Stimulated activated CD4-positive, alpha-beta T cell treated with anti-CD3 and anti-CD28 coated beads, Interleukin-2, amount 100 ng/mL, for 4 hours (primary cell): ENCODE measurements around the gene GRID1.

ENCODE experiments used
- DNase-seq: peaks from one replicate; pipeline ENCODE4 v3.0.0-alpha.2; 2020; ENCODE audit warnings: low read depth

Gene GRID1

GRCh38 chr10:86336341-86336740, 30.3 kb downstream of the GRID1 start:
- no peak for DNase-seq

DNA sequence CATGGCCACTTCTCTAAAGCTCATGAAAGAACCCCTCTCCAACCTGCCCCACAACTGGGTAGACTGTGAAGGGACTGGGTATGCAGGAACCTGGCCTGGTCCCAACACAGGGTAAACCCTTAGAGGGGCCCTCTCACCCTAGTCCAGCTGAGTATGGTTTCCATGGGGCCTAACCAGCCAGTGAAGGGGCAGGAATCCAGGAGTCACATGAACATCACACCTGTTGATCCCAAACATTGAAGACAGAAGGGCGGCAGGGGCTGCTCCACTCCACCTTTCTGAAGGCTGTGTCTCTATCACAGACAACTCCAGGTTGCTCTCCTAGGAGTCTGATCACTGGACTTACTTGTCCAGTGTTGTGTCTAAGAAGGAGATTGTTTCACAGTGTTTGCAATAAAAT, 30.8 kb downstream of the GRID1 start:
- DNase-seq: no peak

GRCh38 chr10:86335257-86335656, 31.3 kb downstream of the GRID1 start:
- no peak for DNase-seq

- DNase-seq: no peak
Measured at GRCh38 chr10:86334488-86335085, 32.0 kb downstream of the GRID1 start.

GRCh38 chr10:86333826-86334487, 32.6 kb downstream of the GRID1 start:
- DNase-seq: no peak

- no peak for DNase-seq
Measured at GRCh38 chr10:86331861-86332260, 34.7 kb downstream of the GRID1 start.

GRCh38 chr10:86330778-86331763, 35.5 kb downstream of the GRID1 start:
- no peak for DNase-seq

DNA sequence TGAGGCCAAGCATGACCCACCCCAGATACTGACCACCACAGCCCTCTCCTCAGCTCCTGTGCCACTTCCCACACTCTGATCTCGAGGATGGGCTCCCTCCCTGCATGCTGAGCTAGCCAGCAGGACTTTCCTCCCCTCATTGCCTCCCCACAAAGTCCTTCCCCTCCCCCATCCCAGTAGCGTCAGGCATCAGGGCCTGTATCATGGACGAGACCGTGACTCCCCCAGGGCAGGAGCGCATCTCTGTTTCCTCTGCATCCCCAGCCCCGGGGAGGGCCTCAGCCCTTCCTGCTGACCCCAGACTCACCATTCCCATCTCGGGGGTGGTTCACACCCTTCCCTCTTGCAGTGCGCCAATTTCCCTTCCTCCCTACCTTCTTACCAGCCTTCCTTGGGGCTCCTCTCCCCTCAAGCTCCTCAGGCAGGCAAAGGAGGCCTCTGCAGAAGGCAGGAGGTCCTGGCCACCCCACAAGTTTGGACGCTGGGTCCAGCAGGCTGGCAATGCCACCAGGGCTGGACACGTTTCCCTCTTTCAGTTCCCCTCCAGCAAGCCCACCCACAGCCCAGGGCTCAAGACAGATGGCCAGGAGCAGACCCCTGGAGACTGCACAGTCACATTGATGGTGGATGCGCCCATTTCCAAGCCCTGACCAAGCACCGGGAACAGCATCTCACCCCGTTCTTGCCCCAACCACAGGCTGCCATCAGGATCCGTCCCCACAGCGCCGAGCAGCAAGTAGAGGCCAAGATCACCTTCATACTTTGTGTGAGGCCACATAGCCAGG, 36.5 kb downstream of the GRID1 start:
- DNase-seq: no peak

DNA sequence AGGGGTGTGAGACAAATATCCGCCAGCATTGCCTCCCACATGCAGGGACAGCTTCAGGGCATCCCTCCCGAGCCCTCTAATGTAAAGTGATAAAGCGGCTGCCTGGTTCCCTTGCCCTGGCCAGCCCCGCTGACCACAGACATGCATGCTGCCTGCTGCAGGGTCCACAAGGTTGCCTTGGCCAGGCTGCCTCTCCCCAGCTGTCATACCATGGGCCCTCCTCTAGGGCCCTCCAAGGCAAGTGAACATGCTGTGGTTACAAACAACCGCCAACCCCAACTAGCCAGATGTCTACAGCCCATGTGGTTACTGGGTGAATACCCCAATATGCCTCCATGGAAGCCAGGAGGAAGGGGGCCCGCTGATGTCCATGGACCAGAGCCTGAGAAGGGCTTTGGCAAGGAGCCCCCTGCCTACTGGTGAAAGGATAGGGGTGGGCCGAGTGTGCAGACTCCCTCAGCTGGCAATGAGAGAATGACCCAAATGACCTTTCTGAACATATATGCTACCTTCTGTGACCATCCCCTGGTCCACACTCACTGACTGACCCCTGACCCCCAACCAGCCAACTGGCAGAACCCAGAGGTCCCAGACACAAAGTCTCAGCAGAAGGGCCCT, 37.4 kb downstream of the GRID1 start:
- DNase-seq: no peak

DNA sequence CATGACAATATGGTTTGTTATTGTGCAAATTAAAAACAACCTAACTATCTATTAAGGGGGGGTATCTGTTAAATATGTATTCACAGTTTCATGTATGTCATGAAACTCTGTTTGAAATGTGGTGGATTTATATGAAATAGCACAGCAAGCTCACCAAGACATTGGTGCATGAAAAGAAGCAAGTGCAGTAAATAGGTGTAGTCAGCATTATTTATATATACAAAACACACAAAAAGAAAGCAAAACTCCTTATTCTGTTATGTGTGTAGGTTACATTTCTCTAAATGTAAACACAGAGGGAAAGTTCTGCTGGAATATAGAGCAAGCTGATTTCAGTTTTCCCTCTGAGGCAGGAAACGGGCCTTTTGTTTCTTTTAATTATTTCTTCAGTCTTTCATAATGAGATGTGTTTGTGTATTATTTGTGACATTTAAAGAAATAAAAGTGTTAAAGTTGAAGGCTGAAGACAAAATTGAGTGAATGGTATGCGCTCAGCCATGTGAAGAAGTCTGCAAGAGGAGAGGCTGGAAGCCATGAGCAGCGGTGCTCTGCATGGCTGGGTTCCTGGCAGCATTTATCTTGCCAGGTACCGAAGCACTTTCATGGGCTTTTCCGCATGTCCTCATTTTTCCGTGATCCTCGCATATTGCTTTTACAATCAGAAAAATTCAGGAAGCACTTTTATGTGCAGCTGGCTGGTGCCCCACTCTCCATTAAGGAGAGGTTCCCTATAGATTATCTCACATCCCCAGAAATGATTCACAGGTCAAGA, 38.5 kb downstream of the GRID1 start:
- DNase-seq: no peak

GRCh38 chr10:86325158-86325557, 41.4 kb downstream of the GRID1 start:
- DNase-seq: no peak

DNA sequence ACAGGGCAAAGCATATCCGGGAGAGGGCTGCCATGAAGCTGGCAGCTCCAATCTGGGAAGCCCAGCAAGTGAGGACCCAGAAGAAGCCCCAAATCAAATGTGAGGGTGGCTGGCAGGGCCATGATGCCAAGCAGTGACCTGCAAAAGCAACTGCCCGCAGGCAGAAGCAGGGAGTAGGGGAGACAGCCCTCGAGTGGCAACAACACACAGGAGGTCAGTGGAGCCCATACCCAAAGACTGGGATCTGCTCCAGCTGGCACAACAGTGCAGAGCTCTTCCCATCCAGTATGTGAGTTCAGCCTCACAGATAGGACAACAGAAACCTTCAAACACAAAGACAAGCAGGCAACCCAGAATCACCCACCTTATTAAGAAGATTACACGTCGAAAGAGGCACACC, 45.0 kb downstream of the GRID1 start:
- no peak for DNase-seq

GRCh38 chr10:86319676-86320075, 46.9 kb downstream of the GRID1 start:
- DNase-seq: no peak

DNA sequence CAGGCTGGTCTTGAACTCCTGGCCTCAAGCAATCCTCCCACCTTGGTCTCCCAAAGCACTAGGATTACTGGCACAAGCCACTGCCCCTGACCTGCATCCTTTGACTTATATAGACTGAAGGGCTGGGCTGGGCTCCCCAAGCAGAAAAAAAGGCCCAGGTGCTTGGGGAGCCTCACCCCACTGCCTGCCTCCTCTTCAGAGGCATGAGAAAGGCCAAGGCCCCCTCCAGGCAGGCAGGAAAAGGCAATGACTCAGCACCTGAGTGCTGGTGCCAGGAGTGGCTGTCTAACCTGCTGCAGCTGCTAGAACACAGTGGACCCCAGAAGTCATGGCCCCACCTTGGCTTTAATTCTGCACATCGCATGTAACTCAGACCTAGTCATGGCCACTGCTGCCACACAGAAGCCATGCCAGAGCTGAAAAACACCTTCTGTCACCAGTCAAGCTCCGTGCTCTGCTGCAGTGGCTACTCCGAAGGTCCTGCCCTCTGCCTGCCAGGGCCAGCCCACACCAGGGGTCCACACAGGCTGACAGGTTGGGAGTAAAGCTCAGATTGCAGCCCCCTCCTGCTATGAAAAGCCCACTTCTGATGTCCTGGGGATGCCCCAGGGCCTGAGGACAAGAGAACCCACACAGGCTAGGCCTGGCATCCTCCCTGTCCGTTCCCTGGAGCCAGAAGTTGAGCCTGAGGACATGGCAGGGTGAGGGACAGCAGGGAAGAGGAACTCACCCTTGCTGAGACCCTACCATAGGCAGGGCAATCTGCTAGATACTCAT, 48.5 kb downstream of the GRID1 start:
- no peak for DNase-seq

DNA sequence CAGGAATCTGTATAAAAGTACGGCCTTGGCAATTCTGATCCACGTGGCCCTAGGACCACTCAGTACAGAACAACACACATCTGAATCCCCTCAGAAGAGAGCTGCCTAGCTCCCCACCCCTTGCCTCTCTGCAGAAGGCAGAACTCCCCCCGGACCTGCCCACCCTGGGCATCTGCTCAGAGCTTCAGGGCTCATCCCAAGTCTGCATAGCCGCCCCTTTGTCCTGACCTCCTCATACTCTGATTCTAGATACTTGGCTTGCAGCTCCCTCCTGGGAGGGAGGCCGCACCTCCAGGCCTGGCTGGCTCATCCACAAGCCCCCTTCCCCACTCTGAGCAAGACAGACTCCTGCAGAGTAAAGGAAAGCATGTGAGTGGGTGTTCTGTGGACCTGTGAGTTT, 49.6 kb downstream of the GRID1 start:
- no peak for DNase-seq

DNA sequence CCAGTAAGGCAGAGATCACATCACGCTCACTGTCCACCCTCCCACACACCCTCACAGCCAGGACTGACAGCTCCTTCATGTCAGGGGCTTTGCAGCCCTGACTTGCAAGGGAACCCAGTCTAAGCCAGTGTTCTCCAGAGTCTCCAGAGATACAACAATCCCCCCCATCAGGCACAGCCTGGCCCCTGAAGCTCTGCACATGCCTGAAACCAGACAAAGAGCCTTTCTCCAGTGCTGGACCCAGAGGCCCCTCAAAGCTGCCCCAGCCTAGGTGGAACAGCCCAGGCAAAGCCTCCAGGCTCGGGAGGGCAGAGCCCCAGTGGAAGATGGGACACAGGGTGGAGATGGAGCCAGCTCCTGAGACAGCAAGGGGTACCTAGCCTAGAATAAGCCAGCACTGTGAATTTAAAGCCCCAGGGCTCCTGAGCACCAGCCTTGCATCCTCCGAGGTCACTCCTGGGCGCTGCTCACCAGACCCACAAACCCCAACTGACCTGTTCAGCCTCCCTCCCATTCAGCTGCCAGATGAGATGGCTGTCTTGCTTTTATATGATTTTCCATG, 50.2 kb downstream of the GRID1 start:
- DNase-seq: no peak

DNA sequence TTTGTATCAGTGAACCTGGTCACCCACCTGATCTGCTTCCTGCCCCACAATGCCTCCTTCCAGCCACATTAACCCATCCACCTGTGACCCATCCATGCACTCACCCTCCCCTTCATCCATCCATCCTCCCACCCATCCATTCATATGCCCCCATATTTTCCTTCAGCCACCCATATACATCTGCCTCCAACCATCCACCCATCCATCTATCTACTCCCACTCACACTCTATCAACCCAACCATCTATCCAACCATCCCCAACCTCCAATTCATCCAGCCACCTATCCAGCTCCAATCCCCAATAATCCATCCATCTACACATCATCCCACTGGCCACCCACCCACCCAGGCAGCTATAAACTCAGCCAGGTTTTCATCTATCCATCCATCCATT, 51.0 kb downstream of the GRID1 start:
- no peak for DNase-seq

DNA sequence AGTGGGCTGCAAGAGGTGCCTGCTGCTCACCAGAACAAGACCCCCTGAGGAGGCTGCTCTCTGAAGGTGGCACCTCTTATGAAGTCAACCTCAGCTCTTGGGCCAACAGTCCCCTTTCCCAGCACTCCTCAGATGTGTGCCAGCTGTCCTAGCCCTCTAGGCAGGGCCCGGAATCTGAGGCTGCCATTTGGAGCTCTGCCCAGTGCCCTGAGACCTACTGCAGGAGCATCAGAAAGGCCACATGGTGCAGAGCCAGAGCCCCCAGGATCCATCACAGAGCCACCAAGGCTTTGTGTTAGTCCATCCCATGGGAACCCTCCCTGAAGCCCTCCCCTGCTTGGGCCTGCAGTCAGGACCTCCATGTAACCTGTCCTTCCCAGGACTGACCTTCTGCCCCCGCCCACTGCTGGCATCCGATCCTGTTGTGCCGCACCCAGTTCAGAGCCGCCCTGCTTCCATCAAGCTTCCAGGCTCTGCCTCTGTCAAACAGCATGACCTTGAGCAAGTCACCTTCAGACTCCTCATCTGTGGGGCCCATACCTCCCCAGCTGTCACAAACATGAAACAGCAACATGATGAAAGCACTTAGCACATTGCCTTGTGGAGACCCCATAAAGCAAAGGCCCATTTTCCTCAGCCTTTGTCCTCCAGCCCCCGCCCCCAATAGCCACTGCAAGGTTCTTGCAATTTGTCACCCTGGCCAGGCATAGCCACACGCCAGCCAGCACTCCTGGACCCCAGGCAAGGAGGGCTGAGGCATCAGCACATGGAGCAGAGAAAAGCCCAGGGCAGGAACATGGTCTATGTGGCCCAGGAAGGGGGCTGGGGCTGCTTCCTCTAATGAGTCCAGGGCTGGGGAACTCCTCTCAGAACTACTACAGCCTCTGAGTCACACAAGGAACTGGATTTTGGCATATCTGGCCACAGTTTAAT, 51.7 kb downstream of the GRID1 start:
- no peak for DNase-seq

- DNase-seq: no peak
Measured at GRCh38 chr10:86313621-86314041, 53.0 kb downstream of the GRID1 start.
